RWPE2 (cell line): ENCODE results near the gene CIT.

ENCODE experiments used
- ATAC-seq: fragments of 200-7000 bp; cut with Tn5 transposase; 3 replicates; pipeline ENCODE4 v1.9.1; 2021; ENCODE audit warnings: low read depth
- DNase-seq: peaks from one replicate; pipeline ENCODE4 v3.0.0-alpha.2; 2020; ENCODE audit warnings: low spot score
- H3K27ac ChIP-seq: fragments of 450-650 bp; 2 replicates; pipeline ENCODE4 v1.5.1; 2017; ENCODE audit warnings: mild to moderate bottlenecking; ENCODE audit not compliant: poor library complexity, severe bottlenecking
- H3K27me3 ChIP-seq: fragments of 250-450 bp; sonication (Bioruptor Pico); 2 replicates; pipeline ENCODE4 v1.5.1; 2021; ENCODE audit warnings: mild to moderate bottlenecking, moderate library complexity; ENCODE audit not compliant: insufficient read depth, poor library complexity, severe bottlenecking
- H3K36me3 ChIP-seq: fragments of 250-450 bp; sonication (Bioruptor Pico); 2 replicates; pipeline ENCODE4 v1.5.1; 2020; ENCODE audit warnings: low read depth, mild to moderate bottlenecking, moderate library complexity
- H3K4me1 ChIP-seq: fragments of 250-450 bp; sonication (Bioruptor Pico); 2 replicates; pipeline ENCODE4 v1.5.1; 2021; ENCODE audit warnings: mild to moderate bottlenecking, moderate library complexity; ENCODE audit not compliant: insufficient read depth, poor library complexity, severe bottlenecking
- H3K4me3 ChIP-seq: fragments of 250-450 bp; sonication (Bioruptor Pico); 2 replicates; pipeline ENCODE4 v1.5.1; 2021; ENCODE audit warnings: mild to moderate bottlenecking, moderate library complexity; ENCODE audit not compliant: severe bottlenecking
- H3K9me3 ChIP-seq: fragments of 250-450 bp; sonication (Bioruptor Pico); 2 replicates; pipeline ENCODE4 v1.5.1; 2021; ENCODE audit warnings: mild to moderate bottlenecking, moderate library complexity; ENCODE audit not compliant: severe bottlenecking
- CTCF ChIP-seq: fragments of 450-650 bp; IDR thresholded peaks from one replicate; pipeline ENCODE4 v1.5.1; 2017; ENCODE audit warnings: mild to moderate bottlenecking, moderate library complexity; ENCODE audit not compliant: poor library complexity, severe bottlenecking

Gene CIT

GRCh38 chr12:119781804-119782203 is 95.3 kb downstream of the CIT start:
- no peak for ATAC-seq
- no peak overlapping the region for H3K27ac ChIP-seq
- no peak for DNase-seq
- H3K4me3 ChIP-seq: no peak overlapping the region
- no peaks in the 10 kb centered on the region for H3K27me3 ChIP-seq
- no peaks in the 10 kb centered on the region for H3K9me3 ChIP-seq
- peaks cover 21% of the 10 kb centered on the region; the same call in 1 of the 2 replicates for H3K36me3 ChIP-seq
- TF ChIP-seq CTCF: no peak
- H3K4me1 ChIP-seq: no peaks in the 10 kb centered on the region

DNA sequence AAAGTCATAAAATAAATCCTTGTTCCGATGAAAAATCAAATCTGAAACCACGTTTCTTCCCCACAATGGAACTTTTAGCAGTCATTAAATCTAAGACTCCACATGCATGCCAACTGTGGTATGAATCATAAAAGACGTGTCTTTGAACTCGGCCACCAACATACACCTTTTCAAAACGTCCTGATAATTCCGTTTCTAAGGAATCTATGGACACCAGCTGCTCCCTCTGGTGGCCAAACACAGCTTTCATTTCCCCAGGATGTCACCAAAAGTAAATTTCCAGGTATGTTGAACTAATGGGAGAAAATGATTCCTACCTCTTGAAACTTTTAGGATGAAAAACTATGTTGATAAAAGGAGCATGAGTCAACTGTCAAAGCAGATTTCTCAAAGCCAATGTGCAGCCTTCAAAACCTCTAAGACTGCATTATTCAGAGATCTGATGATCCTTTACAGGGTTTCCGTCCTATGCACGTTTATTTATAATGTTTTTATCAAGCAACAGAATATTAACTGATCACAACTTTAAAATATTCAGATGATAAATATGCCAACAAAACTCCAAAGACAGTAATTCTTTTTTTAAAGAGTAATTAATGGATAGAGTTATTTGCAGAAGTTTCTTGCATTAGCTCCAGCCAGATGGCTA is 96.2 kb downstream of the CIT start:
- peak; percentile 93 for TF ChIP-seq CTCF
- H3K36me3 ChIP-seq: peaks cover 26% of the 10 kb centered on the region; the same call in 1 of the 2 replicates
- H3K9me3 ChIP-seq: no peaks in the 10 kb centered on the region
- no peak overlapping the region for H3K27ac ChIP-seq
- no peaks in the 10 kb centered on the region for H3K27me3 ChIP-seq
- H3K4me3 ChIP-seq: no peak overlapping the region
- ATAC-seq (peak; percentile 68), DNase-seq (no peak)
- no peaks in the 10 kb centered on the region for H3K4me1 ChIP-seq

DNA sequence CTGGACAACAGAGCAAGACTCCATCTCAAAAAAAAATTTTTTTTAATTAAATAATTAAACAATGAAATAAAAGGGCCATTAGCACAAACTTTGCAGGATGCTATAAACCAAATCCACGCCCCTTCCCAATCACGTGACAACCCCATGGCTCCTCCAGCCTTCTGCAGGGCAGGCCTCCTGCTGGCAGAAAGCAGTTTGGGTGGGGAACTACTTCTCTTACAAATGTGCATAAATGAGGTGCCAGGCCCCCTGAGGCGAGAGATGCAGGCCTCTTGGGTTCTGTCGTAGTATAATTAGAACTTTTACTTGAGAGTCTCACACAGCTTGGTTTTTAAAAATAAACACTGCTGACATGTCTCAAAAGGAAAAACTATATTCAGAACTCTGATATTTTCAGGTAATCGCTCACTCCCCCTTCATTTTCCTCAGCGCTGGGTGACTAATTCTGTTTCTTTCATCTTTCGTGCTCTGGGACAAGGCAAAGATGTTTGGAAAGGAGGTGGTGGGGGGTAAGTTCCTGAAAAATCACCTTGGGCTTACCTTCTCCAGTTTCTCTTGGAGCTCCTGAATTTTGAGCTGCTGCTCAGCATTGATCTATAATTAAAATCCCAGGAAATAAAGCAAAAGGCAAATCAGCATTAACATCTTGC is 101.7 kb downstream of the CIT start:
- H3K27ac ChIP-seq: no peak overlapping the region
- no peaks in the 10 kb centered on the region for H3K4me1 ChIP-seq
- H3K9me3 ChIP-seq: no peaks in the 10 kb centered on the region
- ATAC-seq (no peak), DNase-seq (no peak)
- peaks cover 30% of the 10 kb centered on the region for H3K36me3 ChIP-seq
- no peaks in the 10 kb centered on the region for H3K27me3 ChIP-seq
- no peak for TF ChIP-seq CTCF
- H3K4me3 ChIP-seq: no peak overlapping the region

- no peak overlapping the region for H3K4me3 ChIP-seq
- DNase-seq (no peak), ATAC-seq (no peak)
- H3K27me3 ChIP-seq: no peaks in the 10 kb centered on the region
- H3K4me1 ChIP-seq: no peaks in the 10 kb centered on the region
- H3K36me3 ChIP-seq: peaks cover 37% of the 10 kb centered on the region
- no peak overlapping the region for H3K27ac ChIP-seq
- TF ChIP-seq CTCF: no peak
- H3K9me3 ChIP-seq: no peaks in the 10 kb centered on the region
These were observed 104.7 kb downstream of the CIT start for GRCh38 chr12:119772431-119772830.

DNA sequence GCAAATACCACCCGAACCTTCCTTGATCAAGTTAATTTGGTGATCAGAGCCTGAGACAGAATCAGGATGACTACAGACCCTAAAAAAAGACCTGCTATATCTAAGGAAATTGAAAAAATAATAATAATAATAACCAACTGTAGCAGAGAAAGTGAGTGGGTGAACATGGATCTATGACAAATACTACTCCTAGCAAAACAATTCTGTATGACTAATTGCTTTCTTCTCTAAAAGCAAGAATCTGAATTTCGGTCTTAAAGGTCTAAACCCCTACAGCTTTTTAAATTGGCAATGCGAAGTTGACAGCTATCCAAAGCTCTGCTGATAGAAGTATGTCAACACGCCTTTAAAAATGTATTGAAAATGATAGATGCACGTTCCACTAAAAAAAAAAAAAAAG is 107.0 kb downstream of the CIT start:
- no peak for DNase-seq
- H3K36me3 ChIP-seq: peaks cover 36% of the 10 kb centered on the region
- no peaks in the 10 kb centered on the region for H3K9me3 ChIP-seq
- no peak overlapping the region for H3K4me3 ChIP-seq
- no peaks in the 10 kb centered on the region for H3K27me3 ChIP-seq
- ATAC-seq: no peak
- H3K4me1 ChIP-seq: no peaks in the 10 kb centered on the region
- no peak overlapping the region for H3K27ac ChIP-seq
- TF ChIP-seq CTCF: no peak
